Activated gamma-delta T cell treated with anti-CD3 and anti-CD28 coated beads, Interleukin-2, amount 50 U/mL, for 16 hours (primary cell): Measurements from ENCODE around the gene SMIM24.
A peak's percentile ranks its signal among the peaks of the same experiment; 100 is the strongest.
"Not testable (repeated sequence)": the region's sequence is repeated elsewhere in the genome, so short reads cannot be mapped to it uniquely, and the experiment has no call there.

Experiments
- DNase-seq: peaks from one replicate; pipeline ENCODE4 v3.0.0-alpha.2; 2020; ENCODE audit warnings: low read depth

SMIM24 gene

DNA sequence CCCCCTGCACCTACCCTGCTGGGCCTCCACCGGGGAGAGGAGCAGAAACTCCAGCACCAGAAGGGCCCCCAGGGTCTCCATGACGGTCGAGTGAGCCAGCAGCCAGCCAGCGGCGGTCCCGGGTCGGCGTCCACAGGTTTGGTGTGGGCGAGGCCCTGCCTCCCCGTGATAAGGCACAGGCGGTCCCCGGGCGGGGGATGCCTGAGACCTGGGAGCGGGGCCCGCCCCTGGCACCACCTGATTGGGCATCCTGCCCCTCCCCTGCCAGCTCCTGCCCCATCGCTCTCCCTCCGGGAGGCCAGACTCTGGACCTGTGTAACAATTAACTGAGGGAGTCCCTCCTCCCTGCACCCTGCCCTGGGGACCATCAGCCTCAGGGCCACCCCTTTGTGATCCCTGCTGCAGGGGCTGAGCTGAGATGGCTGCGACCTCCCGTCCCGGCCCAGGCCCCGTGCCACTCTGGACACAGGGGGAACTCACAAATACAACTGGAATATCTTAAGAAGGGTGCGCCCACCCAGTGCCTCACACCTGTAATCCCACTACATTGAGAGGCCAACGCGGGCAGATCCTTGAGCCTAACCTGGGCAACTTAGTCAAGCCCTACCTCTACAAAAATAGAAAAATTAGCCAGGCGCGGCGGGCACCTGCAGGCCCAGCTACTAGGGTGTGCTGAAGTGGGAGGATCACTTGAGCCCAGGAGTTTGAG, at the start of gene SMIM24:
TSS of gene SMIM24 (minus strand) at position 143 of the 709 bp plus-strand sequence. CDS start at position 81, 62 bp downstream.
- DNase-seq: no peak

DNA sequence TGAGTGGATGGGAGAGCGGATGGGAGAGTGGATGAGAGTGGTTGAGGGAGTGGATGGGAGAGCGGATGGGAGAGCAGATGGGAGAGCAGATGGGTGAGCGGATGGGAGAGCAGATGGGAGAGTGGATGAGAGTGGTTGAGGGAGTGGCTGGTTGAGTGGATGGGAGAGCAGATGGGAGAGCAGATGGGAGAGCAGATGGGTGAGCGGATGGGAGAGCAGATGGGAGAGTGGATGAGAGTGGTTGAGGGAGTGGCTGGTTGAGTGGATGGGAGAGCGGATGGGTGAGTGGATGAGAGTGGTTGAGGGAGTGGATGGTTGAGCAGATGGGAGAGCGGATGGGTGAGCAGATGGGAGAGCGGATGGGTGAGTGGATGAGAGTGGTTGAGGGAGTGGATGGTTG, 49.0 kb upstream of the SMIM24 start:
- DNase-seq: not testable (repeated sequence)

DNA sequence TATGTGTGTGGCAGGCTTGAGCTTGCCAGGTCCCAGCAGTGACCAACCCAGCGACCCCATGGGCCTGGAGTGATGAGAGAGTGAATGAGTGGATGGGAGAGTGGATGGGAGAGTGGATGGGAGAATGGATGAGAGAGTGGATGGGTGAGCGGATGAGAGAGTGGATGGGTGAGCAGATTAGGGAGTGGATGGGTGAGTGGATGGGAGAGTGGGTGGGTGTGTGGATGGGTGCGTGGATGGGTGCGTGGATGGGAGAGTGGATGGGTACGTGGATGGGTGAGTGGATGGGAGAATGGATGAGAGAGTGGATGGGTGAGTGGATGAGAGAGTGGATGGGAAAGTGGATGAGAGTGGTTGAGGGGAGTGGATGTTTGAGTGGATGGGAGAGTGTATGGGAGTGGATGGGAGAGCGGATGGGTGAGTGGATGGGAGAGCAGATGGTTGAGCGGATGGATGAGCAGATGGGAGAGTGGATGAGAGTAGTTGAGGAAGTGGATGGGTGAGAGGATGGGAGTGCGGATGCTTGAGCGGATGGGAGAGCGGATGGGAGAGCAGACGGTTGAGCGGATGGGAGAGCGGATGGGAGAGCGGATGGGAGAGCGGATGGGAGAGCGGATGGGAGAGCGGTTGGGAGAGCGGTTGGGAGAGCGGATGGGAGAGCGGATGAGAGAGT, 48.4 kb upstream of the SMIM24 start:
- DNase-seq: no peak

DNA sequence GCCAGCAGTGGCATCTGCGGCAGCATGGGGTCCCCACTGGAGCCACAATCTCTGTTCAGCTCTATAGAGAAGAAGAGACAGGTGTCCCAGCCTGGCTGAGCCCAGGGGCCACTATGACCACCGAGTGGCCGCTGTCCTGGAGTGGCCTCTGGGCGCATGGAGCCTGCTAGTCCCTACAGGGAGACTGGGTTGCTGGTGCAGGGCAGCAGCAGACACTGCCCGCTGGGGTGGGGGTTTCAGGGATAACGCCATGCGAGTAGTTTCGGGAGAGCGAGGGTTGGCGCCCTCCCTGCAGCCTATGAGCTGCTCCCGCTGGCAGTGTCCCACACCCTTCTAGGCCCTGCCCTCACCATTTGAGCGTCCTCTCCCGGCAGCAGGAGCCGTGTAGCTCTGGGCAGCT, 47.8 kb upstream of the SMIM24 start:
- no peak for DNase-seq

DNA sequence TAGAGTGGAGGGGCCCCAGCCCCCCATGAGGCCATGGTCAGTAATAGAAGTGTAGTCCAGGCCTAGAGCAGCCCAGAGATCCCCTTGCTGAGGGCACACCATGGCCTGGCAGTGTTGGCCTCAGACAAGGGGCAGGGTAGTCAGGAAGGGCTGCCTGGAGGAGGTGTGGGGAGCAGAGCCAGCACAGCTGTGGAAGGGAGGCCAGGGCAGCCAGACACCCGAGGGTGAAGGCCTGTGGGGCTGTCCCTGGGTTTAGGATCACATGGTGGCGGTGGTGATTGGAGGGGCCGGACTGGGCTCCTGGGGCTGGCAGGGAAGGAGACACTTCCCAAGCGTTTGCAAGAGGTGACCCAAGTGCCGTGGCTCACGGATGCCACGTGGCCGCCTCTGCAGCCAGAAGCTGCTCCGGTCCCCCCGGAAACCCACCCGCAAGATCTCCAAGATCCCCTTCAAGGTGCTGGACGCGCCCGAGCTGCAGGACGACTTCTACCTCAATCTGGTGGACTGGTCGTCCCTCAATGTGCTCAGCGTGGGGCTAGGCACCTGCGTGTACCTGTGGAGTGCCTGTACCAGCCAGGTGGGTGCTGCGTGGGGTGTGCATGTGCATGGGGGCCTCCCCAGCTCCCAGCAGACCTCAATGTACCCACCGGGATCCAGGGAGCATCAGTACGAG, 47.0 kb upstream of the SMIM24 start:
- no peak for DNase-seq

DNA sequence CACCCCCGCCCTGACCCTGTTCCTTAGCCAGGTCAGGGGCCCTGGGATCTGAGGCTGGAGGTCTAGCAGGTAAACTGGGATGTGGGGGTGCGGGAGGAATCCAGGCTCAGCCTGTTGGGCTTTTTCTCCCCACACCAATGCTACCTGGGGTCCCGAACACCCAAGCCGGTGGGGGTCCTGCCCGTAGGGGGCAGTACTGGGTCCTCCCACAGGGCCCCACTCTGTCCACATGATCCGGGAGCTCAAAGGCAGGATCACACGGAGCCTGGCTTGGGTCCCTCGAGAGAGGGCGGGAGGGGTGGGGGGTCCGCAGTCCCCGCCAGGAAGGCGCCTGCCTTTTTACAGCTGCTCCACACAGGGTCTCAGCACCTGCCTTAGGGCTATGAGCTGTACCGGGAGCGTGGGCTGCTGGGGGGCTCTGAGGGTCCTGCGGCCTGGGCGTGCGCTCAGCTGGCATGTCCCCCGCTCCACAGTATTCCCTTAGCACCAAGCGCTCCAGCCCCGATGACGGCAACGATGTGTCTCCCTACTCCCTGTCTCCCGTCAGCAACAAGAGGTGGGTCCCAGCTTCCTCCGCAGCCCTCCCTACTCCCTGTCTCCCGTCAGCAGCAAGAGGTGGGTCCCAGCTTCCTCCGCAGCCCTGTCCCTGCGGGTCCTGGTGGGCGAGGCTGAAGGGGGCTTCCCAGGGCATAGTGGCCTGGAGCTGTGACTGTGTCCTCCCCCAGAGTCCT, 46.3 kb upstream of the SMIM24 start:
- no peak for DNase-seq

DNA sequence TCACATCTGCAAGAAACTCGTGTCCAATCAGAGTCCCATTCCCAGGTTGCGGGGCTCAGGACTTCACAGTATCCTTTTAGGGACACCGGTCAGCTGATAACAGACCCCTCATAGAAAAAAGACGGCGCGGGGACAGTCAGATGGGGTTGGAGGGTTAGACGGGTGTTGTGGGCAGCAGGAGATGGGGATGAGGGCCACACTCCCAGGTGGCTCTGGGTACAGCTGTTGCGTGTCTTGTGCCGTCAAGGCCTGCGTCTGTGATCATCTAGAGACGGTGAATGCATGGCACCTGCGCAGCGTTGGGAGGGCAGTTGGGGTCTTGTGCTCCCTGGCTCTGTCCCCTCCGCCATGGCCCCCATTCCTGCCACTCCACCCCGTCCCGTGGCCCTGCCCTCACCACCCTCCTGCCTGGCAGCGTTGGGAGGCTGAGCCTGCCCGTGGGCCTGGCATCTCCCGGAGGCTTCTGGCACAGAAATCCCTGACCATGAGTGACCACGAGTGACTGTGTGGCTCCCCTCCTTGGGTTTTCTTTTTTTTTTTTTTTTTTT, 44.7 kb upstream of the SMIM24 start:
- DNase-seq: no peak

DNA sequence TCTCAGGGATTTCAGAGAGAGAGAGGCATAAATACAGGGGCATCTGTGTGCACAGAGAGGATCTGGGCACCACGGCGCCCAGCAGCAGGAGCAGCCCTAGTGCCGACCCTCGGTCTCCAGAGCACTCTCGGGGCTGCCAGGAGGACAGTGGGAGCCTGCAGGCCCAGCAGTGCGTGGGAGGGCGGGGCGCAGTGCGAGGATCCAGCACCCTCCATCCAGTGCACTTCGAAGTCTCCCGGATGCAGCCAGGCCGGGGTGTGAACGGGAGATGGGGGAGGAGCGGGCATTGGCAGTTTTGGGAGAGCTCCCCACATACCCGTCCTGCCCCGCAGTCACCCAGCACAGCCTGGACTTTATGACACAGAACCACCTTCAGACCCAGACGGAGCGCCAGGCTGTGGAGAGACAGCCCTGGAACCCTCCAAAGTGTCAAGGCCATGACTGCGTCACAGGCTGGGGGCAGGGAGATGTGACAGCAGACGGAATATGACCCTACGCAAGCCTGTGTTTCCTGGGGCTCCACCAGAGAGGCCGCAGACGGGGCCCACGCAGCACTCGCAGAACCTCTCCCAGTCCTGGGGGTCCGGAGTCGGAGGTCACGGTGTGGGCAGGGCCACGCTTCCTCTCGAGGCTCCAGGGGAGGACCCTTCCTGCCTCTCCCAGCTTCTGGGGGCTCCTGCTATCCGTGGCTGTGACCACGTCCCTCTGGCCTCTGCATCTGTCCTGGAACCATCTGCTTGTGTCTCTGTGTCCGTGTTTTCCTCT, 43.9 kb upstream of the SMIM24 start:
- no peak for DNase-seq

DNA sequence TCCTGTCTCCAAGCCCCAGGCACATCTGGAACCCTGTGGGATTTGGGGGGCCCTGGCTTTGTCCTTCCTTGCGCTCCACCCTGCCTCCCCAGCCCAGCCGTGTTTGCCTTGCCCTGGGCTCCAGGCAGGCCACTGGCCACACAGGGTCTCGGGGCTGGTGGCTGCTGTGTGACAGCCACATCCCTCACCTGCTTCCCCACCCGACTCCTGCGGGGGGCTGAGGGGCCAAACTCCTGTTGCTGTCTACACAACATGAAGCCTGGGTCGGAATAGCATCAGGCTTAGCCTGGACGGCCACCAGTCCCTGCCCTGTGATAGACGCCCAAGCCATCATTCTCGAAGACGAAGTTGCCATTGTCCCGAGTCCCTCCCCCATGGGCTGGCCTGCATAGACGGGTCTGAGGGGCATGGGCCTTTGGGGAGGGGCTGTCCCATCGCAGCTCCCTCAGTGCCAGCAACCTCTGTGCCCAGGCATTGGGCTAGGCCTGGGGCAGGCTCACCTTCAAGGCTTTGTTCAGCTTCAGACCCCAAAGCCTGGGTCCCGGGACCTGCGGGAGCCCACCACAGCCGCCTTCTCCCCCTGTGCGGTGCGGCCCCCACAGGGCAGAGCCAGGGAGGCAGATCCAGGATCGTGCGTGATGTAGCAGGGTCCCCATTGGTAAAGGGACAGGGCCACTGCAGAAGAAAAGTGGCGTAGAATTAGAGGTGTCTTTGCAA, 43.2 kb upstream of the SMIM24 start:
- no peak for DNase-seq

DNA sequence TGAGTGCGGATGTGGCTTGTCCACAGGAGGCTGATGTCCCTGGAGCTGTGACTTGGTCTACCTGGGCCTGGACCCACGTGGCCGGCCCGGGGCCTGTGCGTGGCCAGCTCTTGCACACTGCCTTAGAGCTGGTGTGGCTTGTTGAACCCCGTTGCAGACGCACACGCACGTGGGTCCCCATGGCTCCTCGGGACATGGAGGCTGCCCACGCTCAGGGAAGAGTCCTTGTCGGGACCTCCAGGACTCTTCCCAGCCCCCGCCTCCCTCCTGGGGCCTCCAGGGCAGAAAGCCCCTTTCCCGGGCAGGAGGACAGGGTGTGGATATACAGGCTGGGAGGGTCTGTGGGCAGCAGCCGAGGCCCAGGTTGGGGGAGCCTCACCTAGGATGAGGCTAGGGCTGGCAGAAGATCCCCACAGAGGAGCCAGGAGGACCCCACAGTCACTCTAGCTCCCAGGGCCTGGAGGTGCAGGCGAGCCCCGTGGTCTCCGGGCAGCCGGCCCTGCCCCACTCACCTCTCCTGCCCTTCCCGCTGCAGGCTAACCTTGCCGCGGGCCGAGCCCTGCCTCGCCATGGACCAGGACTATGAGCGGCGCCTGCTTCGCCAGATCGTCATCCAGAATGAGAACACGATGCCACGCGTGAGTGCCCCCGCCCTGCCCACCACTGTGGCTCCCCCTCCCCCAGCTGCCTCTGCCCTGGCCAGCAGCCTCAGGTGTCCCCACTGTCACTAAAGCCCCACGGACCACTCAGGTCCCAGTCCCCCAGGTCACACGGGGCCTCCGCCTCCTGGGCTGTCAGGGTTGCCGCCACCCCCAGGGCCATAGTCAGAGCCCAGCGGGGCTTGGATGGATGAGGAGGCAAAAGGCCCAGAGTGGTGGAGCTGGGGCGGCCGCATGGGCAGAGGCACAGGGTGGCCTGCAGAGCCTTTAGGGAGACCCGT, 42.4 kb upstream of the SMIM24 start:
- no peak for DNase-seq

DNA sequence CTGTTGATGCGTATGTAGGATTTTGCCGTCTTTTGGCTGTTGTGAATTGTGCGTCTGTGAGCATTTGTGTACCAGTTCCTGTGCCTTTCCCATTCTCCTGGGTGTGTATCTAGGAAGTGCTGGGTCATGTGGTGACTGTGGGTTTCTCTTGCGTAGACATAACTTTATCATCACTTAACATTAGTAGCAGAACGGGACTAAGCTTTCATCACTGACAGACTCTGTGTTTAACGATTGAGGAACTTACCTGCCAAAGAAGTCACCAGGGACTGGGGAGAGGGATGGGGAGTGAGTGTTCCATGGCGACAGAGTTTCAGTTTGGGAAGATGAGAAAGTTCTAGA, 40.8 kb upstream of the SMIM24 start:
- no peak for DNase-seq

DNA sequence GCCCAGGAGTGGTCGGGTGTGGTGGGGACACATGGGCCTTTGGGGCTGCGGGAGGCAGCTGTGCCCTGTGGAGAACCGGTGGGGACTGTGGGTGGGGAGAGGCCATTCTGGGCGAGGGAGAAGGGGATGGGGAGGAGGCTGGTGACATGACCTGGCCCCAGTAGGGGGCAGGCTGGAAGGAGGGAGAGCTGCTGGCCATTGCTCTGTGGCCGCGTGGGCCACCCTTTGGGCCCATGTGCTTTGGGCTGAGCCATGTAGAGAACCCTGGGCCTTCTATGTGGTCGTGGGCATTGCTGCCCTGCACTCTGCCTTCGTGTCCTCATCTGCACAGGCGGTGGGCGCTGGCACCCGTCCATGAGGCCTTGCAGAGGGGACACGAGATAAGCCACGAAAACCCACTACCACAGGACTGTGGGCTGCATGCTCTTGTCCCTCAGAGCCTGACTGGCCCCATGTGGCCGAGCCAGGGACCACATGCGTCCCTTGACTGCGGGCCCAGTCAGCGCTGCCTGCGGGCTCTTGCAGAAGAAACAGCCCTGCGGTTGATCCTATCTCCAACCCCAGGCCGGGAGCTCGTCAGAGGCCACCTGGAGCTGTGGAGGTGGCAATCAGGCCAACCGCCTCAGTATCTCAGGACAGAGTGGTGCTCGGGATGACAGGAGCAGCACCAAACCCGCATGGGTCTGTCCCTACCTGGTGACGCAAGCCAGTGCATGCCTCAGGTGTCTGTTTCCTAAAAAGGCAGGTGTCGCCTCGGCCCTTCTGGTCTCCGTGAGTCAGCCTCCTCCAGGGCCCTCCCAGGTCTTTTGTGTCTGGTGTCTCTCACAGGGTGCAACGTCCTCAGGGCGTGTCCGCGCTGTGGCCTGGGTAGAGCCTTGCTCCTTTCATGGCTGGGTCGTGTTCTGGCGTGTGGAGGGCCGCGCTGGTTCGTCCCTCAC, 40.1 kb upstream of the SMIM24 start:
- DNase-seq: no peak

DNA sequence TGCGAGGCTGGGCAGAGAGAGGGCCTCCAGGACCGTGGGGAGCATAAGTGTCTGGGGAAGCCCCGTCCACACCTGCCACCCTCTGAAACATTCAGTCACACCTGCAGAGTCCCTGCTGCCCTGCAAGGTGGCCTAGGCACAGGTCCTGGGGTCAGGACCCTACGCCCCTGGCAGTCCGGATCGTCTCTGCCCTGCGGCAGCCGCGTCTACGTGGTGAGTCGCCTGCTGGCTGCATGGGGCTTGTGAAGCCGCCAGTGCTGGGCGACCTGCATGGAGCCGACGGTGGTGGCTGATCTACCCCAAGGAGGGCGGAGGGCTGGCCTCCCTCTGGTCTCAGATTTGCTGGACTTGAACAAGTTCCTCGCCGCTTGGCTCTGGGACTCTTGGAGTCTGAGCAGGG, 38.8 kb upstream of the SMIM24 start:
- no peak for DNase-seq

DNA sequence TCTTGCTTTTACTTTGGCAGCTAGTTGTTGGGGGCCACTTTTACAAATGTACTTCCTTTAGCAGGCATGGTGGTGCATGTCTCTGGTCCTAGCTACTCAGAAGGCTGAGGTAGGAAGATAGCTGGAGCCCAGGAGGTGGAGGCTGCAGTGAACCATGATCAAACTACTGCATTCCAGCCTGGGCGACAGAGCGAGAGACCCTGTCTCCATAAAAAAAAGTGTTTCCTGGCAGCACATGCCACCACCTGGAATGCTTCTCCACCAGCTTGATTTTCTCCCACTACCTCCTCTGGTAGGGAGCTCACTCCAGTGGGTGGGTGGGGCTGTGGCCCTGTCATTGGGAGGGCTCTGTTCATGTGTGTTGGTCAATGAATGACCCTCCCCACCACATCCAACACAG, 38.3 kb upstream of the SMIM24 start:
- DNase-seq: no peak

DNA sequence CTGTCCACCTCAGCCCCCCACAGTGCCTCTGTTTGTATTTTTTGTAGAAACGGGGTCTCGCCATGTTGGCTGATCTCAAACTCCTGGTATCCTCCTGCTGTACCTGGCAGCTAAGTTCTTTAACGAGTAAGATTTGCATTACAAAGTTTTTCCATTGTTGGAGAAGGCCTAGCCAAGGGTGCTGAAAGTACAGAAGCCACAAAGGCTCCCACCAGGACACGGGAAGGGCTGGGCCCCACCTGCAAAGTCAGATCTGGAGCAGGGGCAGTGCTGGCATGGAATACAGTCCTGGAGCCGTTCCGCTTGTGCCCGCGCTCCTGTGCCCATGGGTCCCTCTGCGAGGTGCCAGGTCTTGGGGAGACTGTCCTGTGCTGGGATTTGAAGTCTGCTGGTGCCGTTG, 37.9 kb upstream of the SMIM24 start:
- DNase-seq: no peak

DNA sequence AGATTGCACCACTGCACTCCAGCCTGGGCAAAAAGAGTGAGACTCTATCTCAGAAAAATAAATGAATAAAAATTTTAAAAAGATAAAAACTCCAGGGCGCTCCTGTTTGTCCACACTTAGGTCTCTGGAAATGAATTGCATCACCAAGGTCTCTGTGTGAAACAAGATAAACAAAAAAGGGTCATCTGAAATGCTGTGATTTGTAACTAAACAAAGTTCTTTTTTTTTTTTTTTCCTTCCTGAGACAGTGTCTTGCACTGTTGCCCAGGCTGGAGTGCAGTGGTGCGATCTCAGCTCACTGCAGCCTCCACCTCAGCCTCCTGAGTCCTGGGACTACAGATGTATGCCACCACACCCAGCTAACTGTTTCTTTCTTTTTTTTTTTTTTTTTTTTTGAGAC, 37.3 kb upstream of the SMIM24 start:
- no peak for DNase-seq

DNA sequence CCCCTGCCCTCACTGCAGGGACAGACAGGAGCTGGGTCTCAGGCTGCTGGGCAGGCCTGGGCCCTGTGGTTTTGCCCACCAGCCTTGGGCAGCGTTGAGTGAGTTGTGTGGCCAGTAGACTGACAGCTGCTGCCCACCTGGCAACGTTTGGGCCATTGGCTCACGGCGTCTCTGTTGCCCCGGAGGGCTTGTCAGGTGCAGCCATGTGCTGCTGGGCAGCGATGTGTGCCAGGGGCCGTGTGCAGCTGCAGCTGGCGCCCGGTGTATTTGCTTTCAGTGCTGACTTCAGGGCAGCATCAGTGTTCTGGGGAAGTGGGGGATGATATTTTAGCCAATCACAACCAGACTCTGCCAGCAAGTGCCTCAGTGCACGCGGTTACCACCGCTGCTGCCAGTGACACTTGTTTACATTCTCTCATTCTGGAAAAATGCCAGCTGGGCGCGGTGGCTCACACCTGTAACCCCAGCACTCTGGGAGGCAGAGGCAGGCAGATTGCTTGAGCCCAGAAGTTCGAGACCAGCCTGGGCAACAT, 36.4 kb upstream of the SMIM24 start:
- peak; percentile 27 for DNase-seq

DNA sequence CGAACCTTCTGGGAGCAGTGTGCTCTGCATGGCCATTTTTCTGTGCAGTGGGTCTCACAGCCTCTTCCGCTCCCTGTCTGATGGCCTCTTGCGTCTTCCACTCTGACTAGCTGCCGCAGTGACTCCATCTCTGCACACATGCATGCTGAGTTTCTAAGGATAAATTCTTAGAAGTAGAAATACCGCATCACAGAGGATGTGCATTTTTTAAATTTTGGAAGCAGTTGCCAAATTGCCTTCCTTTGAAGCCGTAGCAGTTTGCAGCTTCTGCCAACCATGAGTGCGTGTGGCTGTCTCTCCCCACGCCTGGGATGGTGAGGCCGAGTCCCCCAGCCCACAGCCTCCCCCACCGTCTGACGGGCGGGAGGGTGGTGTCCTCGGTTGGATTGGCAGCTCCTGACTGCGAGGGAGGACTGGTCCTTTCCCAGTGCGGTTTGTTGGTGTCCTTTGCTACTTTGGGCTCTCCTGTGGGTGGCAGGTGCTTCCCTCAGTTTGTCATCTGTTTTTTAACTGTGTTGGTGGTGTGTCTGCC, 35.6 kb upstream of the SMIM24 start:
- DNase-seq: no peak
